Activated gamma-delta T cell (primary cell): Measurements from ENCODE around the gene IQSEC3.

Experiments
- DNase-seq: peaks from one replicate; lab custom pipeline; 2025; lab: John Stamatoyannopoulos, UW

Gene IQSEC3

DNA sequence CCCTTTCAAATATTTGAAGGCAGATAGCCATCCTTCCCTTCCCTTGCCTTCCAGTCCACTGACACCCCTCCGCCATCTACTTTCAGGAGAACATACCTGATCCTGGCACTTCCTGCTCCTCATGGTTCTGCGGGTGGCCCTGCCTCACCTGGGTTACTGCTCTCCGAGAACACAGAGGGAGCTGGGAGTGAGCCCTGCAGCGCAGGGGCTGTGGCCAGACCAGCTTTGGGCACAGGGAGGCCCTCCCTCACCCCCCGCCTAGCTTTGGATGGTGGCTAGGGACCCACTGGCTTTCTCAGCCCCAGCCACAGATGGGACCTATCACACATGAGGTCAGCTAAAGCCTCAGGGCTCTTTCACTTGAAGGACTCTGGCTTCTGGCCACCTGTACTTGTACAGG, 12.4 kb downstream of the IQSEC3 start:
- no peak for DNase-seq

DNA sequence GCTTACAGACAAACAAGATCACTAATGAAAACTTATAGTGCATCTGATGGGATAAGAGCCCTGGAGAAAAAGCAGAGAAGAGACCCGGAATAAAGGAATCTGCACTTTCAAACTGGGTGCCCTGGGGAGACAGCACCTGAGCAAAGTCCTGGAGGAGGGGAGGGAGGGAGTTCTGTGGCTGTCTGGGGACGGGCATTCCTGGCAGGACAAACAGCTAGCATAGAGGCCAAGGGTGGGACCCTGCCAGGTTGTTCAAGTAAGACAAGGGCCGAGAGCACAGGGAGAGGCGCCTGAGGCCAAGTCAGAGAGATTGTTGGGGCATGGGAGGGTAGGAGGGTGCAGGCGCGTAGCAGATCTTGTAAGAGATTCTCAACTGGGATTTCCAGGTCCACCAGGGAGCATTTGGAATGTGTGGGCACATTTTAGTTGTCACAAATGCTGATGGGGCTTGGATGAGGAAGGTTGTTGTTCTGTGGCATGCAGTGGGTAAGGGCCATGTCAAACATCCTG, 14.2 kb downstream of the IQSEC3 start:
- no peak for DNase-seq

GRCh38 chr12:82740-83139, 16.2 kb downstream of the IQSEC3 start:
- DNase-seq = no peak

- no peak for DNase-seq
Observed at GRCh38 chr12:84056-84455, 17.5 kb downstream of the IQSEC3 start.

GRCh38 chr12:85191-85666, 18.7 kb downstream of the IQSEC3 start:
- no peak for DNase-seq

GRCh38 chr12:87315-87714, 20.7 kb downstream of the IQSEC3 start:
- no peak for DNase-seq

GRCh38 chr12:87856-88255, 21.3 kb downstream of the IQSEC3 start:
- DNase-seq = no peak

GRCh38 chr12:89653-90052, 23.1 kb downstream of the IQSEC3 start:
- no peak for DNase-seq

DNA sequence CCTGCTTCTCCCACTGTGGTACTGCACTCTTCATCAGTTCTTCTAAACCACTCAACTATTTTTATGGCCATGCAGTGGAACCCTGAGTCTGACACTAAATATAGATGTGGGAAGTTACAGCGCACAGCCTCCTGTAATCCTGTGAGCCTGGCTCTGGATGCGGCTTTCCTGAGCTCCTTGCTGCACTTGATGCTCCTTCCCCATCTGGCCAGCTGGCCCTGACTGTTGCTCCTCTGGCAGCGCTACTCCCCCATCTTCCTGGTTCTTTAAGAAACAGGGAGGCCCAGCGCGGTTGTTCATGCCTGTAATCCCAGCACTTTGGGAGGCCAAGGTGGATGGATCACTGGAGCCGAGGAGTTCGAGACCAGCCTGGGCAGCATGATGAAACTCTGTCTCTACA, 24.6 kb downstream of the IQSEC3 start:
- DNase-seq = no peak

DNA sequence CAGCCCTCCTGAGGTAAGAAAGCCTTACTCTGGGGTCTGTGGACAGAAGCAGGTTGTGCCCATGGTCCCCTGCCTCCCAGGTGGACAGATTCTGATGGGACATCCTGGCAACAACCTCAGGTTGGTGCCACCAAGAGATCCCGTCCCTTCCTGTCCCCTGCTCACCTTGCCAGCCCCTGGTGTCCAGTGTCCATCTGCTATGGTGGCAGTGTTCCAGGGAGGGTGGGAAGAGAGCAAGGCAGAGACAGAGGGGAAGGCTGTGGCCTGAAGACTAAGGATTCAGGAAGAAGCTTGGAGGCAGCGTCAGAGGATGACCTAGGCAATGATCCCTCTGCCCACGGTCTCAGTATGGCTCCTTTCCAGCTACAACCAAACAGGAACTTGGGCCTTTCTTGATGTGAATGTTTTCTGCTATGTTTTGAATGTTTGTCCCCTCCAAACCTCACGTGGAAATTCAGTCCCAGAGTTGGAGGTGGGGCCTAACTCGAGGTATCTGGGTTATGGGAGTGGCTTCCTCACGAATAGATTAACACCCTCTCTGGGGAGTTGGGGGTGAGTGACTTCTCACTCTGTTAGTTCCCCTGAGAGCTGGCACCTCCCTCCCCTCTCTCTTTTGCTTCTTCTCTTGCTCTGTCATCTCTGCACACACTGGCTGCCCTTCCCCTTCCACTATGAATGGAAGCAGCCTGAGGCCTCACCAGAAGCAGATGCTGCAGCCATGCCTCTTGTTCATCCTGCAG, 26.9 kb downstream of the IQSEC3 start:
- no peak for DNase-seq

- DNase-seq = no peak
Observed at GRCh38 chr12:96543-96942, 30.0 kb downstream of the IQSEC3 start.

DNA sequence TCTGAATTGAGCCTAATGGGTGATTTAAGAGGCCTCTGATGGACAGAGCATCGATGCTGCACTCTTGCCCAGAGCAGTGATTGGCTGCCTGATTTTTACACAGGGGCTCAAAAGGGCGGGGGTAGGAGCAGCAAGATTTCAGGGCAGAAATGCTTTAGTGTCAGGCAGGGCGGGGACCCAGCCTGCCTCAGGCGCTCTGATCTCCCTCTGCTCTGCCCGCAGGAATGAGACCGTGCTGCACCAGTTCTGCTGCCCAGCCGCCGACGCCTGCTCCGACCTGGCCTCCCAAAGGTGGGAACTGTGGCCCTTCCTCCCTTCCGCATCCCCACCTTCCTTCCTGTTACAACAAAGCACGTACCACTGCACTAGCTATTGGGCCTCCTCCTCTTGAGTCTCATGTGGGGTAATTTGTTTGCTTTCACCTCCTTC, 32.4 kb downstream of the IQSEC3 start:
- no peak for DNase-seq

DNA sequence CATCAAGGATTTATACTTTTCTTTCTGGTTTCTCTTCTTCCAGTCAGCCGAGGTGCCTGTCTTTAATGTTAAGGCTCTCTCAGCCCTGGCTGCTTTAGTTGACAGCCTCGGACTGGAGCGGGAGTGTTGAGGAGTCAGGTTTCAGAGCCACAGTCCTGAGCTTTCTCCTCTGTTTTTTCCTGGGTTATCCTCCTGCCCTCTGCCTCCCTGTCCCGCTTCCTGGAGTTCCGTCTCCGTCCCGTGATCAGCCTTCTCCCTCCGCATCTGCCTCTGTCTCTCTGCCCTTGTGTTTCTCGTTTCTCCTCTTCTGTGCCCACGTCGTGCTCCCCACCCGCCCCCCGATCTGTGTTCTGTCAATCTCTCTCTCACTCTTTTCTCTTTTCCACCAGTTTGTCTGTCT, 33.0 kb downstream of the IQSEC3 start:
- no peak for DNase-seq

GRCh38 chr12:101969-102878, 35.7 kb downstream of the IQSEC3 start:
- DNase-seq = no peak

DNA sequence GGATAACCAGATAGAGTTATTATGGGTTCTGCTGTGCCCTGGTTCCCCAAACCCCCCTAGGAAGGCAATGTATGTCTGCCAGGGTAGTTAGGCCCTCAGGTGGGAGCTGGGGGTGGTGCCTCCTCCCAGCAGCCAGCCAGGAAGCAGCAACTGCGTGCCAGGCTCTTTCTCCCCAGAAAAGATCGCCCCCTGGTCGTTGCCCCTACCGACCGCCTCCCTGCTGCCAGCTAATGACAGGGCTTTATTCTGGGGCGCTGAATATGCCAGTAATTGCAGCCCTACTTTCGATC, 36.3 kb downstream of the IQSEC3 start:
- DNase-seq = no peak

DNA sequence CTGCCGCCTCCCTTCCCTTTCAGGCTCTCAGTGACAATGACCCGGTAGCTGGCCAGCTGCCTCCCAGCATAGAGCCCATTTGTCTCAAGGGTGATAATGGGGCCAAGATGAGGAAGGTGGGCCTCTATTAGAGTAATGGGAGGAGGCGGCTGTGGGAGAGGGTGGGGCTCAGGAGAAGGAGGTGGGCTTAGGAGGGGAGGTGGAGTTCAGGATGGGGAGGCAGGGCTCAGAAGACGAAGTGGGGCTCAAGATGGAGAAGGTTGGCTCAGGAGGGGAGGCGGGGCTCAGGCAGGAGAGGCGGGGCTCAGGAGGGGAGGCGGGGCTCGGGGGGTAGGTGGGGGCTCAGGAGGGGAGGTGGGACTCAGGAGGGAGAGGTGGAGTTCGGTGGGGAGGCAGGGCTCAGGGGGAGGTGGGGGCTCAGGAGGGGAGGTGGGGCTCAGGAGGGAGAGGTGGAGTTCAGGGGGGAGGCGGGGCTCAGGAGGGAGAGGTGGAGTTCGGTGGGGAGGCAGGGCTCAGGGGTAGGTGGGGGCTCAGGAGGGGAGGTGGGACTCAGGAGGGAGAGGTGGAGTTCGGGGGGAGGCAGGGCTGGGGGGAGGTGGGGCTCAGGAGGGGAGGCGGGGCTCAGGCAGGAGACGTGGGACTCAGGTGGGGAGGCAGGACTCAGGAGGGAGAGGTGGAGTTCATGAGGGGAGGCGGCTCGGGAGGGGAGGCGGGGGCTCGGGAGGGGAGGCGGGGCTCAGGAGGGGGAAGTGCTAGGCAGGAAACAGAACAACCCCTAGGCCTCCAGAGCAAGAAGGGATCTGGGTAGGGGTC, 36.8 kb downstream of the IQSEC3 start:
- no peak for DNase-seq

DNA sequence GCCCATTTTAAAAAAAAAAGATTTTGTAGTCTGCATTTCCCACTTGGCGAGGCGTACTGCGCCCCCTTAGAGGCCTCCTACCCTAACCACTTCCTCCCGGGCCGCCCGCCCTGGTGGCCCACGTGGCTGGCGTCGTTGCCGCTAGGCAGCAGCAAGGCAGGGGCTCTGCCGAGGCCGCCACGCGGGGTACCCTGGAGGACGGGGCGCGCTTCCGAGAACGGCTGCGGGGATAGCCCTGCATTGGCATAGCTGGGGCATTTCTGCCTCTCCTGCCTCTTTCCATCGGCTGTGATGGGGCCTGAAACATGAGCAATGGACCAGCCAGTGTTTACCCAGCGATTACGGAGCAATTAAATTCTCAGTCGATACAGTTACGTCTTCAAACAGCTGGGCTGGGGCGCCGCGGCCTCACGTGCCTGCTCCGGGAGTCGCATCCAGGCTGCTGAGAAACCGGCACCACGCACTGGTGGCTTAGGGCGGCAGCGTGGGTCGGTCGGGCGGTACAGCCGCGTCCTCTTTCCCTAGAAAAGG, 38.0 kb downstream of the IQSEC3 start:
- no peak for DNase-seq

DNA sequence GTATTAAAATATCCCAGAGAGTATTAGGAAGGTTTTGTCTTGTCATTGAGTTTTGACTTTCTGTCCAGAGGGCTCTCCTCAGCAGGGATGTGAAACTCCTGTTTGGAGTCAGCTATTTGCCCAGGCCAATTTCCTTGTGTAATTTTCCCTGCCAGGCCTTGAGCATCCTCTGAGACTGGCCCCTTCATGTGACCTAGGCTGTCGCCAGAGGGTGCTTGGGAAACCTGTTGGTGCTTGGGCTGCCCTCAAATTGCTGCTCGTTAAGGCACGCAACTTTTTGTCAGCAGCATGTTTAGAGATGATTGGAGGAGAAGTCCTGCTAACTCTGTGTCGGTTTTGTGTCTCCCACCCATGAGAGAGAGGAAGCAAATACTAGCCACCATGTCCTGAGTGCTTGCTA, 39.1 kb downstream of the IQSEC3 start:
- DNase-seq = no peak

- DNase-seq = no peak
Observed at GRCh38 chr12:106118-106591, 39.6 kb downstream of the IQSEC3 start.

DNA sequence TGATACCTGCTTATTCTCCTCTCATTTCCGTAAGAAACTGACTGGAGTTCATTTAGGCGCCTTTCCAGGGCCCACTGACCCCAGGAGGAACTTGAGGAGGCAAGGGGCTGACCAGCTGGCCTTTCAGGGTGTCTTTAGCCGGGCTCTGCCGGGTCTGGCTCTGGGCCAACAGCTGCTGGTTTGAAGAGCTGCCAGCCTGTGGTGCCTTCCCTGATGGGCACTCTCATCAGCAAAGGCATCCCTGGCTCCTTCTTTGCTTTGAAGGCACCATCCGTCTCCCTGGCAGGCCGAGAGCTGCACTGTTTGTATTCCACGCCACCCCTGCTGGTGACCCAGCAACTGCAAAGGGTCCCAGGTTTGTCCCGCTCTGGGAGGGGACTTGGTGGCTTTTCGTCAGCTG, 42.0 kb downstream of the IQSEC3 start:
- no peak for DNase-seq

GRCh38 chr12:109446-109845, 42.9 kb downstream of the IQSEC3 start:
- no peak for DNase-seq

- DNase-seq = no peak
Observed at GRCh38 chr12:109872-110271, 43.3 kb downstream of the IQSEC3 start.
